ENCODE results near the gene AK2.

Gene AK2

DNA sequence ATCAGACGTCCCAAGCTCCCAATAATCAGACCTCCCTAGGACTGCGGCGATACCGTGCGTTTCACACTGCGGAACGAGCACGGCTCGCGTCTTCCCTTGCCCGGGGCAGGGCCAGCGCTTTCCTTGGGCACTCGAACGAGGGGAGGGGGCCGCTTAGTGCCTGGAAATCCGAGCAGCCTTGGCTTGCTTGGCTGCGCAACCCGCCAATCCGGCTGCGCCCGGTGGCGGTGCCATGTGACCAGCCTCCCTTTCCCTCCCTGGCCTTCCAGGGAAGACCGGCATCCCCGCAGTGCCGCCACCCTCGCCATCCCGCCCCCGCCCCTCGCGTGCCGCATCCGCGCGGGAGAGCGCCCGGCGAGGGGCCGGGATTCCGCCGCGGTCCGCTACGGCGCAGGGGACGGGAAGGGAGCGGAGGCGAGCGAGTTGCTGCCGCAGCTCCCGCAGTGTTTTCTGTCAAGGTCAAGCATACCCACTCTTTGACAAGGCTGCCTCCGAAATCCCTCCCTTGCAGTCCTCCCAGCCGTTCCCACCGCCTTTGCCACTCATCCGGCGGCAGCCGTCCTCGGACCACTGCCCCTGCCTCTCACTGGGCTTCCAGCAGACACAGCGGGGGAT lies 63.8 kb downstream of the AK2 start:
- DNase-seq (ENCODE audit: low spot score) = no peak

DNA sequence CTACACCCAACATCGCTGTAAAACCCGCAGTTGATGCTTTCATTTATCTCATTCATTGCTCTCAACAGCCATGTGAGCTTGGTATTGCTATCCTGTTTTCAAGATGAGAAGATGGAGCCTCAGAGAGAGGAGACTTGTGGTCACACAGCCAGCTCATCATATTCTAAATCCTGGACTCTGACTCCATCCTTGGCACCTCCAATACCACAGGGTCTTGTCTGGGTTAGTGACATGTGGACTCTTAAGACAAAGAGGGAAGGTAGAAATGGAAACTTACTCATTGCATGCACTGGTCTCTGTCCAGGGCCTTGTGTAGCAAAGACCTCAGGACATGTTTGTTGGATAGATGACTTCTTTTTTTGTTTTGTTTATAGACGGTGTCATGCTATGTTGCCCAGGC lies 65.1 kb downstream of the AK2 start:
- DNase-seq (ENCODE audit: low spot score) = no peak

DNA sequence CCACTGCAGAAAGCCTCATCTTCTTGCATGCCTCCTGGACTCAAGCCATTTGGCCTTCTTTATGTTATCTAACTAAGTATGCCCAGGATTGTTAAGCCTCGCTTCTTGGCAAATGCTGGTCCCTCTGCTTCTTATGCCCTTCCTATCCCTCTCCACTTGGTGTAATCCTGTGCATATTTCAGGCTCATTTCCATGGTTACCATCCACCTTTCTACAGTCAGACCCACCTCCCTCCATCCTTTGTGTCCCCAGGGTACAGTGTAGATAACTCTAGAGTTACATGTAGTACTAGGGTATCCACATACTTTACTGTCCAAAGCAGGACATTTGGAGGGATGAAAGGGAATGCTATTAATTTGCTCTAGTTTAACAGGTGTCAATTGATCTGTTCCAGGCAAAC lies 65.5 kb downstream of the AK2 start:
- no peak for DNase-seq (ENCODE audit: low spot score)

DNA sequence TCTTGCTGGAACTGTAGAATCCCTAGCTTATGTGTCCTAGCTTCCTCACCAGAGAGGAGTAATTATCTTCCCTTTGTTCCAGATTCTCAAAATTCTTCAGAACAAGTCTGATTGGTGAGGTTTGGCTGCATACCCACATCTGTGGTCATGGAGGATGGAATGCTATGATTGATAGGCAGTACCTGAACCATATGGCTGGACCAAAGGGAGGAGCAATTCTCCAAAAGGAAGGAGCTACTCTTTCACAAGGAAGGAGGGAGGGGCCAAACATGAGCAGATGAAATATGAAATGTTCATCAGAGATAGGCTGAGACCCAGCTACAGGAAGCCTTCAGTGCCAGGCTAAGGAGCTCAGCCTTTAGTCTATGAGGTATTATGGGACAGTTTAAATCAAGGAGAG lies 67.1 kb downstream of the AK2 start:
- no peak for DNase-seq (ENCODE audit: low spot score)

DNA sequence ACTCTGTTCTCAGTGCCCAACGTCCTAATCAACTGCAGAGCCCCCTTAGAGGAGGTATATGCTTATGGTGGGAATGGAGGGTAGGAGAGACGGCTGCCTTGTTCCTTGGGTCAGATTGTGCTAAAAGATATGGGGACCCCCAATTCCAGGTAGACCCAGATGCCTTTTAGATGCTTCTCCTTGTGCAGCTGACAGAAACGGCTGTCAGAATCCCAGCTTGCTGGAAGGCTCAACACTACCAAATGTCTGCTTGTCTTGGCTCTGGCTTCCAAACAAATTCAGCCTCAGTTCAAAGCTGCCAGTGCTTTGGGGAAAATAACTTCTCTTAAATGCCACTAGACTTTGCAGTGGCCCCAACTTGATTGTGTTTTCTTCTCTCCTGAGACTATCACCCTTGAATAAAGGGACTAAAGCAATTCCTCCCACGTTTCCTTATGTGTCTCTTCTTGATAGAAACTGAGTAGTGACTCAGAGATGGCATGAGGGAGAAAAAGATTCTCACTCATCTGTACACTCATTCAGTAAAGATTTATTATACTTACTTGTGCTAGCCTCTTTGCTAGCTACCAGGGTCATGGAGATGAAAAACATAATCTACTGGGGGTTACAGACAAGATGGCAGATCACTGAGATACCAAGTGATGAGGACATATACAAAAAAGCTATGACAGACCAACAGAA lies 68.7 kb downstream of the AK2 start:
- DNase-seq (ENCODE audit: low spot score) = no peak

DNA sequence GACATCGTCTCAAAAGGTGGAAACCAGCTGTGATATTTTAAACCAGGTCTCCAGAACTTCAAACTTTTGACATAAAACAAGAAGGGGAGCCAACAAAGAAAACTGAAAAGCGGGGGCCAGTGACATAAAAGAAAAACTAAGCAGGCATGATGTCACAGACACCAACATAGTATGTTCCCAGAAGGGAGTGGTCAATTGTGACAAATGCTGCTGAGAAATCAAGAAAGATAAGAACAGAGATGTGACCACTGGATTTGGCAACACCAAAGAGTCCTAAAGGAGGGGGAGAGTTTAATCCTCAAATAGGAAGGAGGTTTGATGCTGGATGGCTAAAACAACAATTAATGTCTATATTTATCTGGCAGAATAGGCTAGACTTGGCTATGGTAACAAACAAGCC lies 69.8 kb downstream of the AK2 start:
- no peak for DNase-seq (ENCODE audit: low spot score)

DNA sequence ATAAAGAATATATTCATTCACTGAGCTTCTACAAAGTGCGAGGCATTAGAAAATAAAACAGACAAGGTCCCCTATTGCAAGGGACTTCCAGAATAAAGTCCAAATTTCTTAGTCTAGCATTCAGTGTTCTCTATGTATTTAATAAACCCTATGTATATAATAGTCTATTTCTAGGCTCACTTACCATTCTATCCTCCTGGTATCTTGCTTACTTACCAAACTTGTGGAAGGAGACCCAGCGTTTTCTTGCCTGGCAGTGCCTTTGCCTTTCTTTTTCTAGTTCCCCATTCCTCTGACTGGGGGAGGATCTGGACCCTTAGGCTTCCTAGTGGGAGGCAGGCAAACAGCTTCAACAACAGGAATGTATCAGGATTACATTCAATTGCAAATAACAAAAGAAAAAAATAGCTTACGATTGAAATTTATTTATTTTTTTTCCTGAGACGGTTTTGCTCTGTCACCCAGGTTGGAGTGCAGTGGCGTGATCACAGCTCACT lies 71.4 kb downstream of the AK2 start:
- no peak for DNase-seq (ENCODE audit: low spot score)

- peak; percentile 95 for DNase-seq (ENCODE audit: low spot score)
Observed at GRCh38 chr1:32964461-32965250, 72.0 kb downstream of the AK2 start, which contains the start of gene RNF19B. Gene RNF19B (minus strand): TSS chr1:32964809. CDS start chr1:32964685, 124 bp downstream.

GRCh38 chr1:32963746-32964460 lies 72.8 kb downstream of the AK2 start:
- DNase-seq (ENCODE audit: low spot score) = peak; percentile 43

DNA sequence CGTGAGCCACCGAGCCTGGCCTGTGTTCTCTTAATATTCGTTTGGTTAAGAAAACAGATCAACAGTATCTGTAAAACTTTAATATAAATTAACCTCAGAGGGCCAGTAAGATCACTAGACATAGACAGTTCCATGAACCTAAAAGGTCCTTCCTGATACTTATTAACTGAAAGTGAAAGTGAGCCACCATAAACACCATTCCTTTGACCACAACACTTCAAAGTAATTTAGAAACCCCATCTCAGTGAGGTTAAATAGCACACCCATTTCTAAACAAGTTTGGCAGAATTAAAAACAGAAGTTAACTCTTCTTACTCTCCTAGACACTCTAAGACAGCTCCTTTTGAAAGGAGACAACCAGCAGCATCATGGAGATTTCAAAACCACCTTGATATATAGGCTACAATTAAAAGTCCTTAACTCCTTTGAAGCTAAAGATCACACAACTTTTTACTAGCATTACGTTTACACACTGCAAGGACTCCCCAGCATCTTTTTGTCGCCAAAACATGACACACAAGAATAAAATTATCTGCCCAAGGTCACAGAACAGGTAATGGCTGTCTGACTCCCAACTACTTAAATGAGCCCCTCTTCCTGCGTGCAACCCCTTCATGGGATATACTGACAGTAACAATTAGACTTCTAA lies 74.3 kb downstream of the AK2 start:
- no peak for DNase-seq (ENCODE audit: low spot score)

DNA sequence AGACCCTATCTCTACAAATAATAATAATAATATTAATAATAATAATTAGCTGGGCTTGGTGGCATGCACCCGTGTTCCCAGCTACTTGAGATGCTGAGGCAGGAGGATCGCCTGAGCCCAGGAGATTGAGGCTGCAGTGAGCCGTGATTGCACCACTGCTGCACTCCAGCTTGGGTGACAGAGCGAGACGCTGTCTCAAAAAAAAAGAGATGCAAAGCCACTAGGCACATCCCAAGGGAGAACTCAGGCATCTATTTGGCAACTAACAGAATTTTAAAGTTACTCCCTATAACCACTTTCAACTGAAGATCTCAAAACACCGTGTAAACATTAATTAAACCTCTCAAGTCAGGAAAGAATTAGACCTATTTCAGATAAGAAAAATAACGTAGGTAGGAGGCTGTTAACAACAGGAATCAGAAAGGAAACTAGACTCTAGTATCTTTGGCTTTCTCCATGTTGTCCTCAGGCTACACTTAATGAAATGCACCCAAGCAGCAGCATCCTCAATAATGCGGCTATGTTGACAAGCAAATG lies 75.8 kb downstream of the AK2 start:
- no peak for DNase-seq (ENCODE audit: low spot score)

DNA sequence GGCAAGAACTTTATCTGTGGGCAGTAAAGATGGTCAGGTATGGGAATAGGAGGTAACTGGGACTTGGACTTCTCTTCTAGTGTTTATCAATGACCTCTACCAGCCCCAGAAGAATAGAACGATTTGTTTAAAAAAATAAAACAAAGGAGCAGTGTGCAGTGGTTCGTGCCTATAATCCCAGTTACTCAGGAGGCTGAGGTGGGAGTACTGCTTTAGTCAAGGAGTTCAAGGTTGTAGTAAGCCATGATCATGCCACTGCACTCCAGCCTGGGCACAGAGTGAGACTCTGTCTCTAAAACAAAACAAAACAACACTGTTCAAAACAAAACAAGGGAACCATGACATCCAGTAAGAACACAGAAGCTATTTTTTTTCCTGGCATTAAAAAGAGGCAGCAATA lies 76.3 kb downstream of the AK2 start:
- no peak for DNase-seq (ENCODE audit: low spot score)

DNA sequence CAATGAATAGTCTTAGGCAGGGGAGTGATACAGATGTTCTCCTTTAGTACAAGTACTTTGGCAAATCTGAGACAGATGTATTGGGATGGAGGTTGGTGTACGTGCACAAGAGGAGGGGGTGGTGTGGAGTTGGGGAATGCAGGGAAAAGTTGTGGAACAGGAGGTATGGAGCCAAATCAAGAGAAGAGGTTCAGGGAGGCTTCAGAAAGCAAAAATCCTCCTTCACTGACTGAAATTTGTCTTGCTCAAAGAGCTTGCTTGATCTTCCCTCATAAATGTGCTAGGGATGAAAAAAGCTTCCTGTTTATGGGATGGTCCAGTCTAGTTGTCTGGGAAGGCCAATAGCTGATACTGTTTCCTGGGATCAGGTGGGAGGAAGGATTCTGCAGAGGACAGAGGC lies 77.9 kb downstream of the AK2 start:
- DNase-seq (ENCODE audit: low spot score) = no peak
